Spleen (tissue), 11 donors: ENCODE results near the gene BBX. TPM values are rescaled to one million over a fixed set of nuclear protein-coding genes. Genes with fewer than 3 reads are reported as not detected.

Source experiments
- DNase-seq: peaks from one replicate; pipeline ENCODE4 v3.0.0-alpha.2; 2020
- H3K27ac ChIP-seq, 8 donors: fragments of 200-600 bp; sonication (generic) in 7 of 8; 1 replicate in 4 of 8; 2 replicates in 4 of 8; pipeline versions ENCODE4 v1.5.0 to v1.8.0; 2016 to 2021; ENCODE audit warnings: inconsistent platforms in 4 of 8, mild to moderate bottlenecking in 4 of 8, moderate library complexity in 1 of 8
- H3K27me3 ChIP-seq, 7 donors: fragments of 200-600 bp; sonication (generic) in 6 of 7; replicated peaks in 1 of 7; 1 replicate in 4 of 7; 2 replicates in 3 of 7; pipeline versions ENCODE4 v1.5.0 to v1.8.0; 2016 to 2021; ENCODE audit warnings: inconsistent platforms in 3 of 7, mild to moderate bottlenecking in 1 of 7
- H3K36me3 ChIP-seq, 6 donors: fragments of 200-600 bp; sonication (generic) in 5 of 6; 1 replicate in 4 of 6; 2 replicates in 2 of 6; pipeline versions ENCODE4 v1.5.0 to v1.8.0; 2016 to 2021; ENCODE audit warnings: inconsistent platforms in 2 of 6
- H3K4me1 ChIP-seq, 6 donors: fragments of 200-600 bp; sonication (generic) in 5 of 6; 1 replicate in 3 of 6; 2 replicates in 3 of 6; pipeline versions ENCODE4 v1.5.0 to v1.8.0; 2016 to 2021; ENCODE audit warnings: inconsistent platforms in 3 of 6
- H3K4me3 ChIP-seq, 8 donors: fragments of 200-600 bp; sonication (generic) in 7 of 8; 1 replicate in 4 of 8; 2 replicates in 4 of 8; pipeline versions ENCODE4 v1.5.0 to v1.8.0; 2016 to 2021; ENCODE audit warnings: inconsistent platforms in 4 of 8, mild to moderate bottlenecking in 4 of 8, moderate library complexity in 2 of 8
- H3K9me3 ChIP-seq, 8 donors: fragments of 200-600 bp; sonication (generic) in 7 of 8; 1 replicate in 4 of 8; 2 replicates in 4 of 8; pipeline versions ENCODE4 v1.5.0 to v1.8.0; 2016 to 2021; ENCODE audit warnings: inconsistent platforms in 4 of 8
- CTCF ChIP-seq, 11 experiments: fragments of 200-600 bp in 7 of 11; fragments of 450-650 bp in 4 of 11; sonication (generic) in 4 of 11; IDR thresholded peaks in 8 of 11; conservative IDR thresholded peaks in 3 of 11; 1 replicate in 7 of 11; 2 replicates in 4 of 11; pipeline versions ENCODE4 v1.4.0 to v1.8.0; 2016 to 2021; ENCODE audit warnings: antibody characterized with exemption in 11 of 11, inconsistent platforms in 4 of 11, mild to moderate bottlenecking in 1 of 11
- POLR2A ChIP-seq, 3 donors: fragments of 450-650 bp; IDR thresholded peaks; one replicate each; pipeline ENCODE4 v1.5.1; 2017; ENCODE audit warnings: antibody characterized with exemption in 3 of 3, mild to moderate bottlenecking in 1 of 3
- POLR2AphosphoS5 ChIP-seq, 3 donors: sonication (generic); formaldehyde crosslinking; IDR thresholded peaks; one replicate each; pipeline ENCODE4 v1.5.1; 2017; ENCODE audit warnings: antibody characterized with exemption in 3 of 3
- WGBS, 5 donors: extraction: QIAGEN DNeasy Blood & Tissue Kit in 3 of 5; methylation state at CpG; one replicate each; pipeline versions ENCODE4 v1.1.5 to v1.1.7; 2013 to 2018; 5-methylcytosine and 5-hydroxymethylcytosine counted together
- intact Hi-C: fragments of 100-400 bp; cut with DNase I; formaldehyde crosslinking; loops from one replicate; pipeline ENCODE4 v1.15.0; 2023; ENCODE audit warnings: low total_unique reads
- polyA plus RNA-seq, 3 donors: library from polyadenylated mRNA; stranded (reverse); fragments of 200-250 nt; gene quantifications; one replicate each; pipeline ENCODE4 v1.2.1, GENCODE V29; 2013
- total RNA-seq, 7 donors: library from RNA; depleted of rRNA in 3 of 7; stranded (reverse); fragments of >200 nt in 3 of 7; fragmentation: NEBNext Ultra II Directional in 4 of 7; extraction: Animal tissue kit (Norgen Biotek cat#: 25700) in 4 of 7; gene quantifications; one replicate each; pipeline versions ENCODE4 v1.1.0 to v1.2.1, GENCODE V29; 2016 to 2021
- donor health status: healthy with polysubstance abuse.
- donor health status: DM: no; HTN: no; CAD: no; lungs with moderate emphysema.
- donor health status: DM: no; HTN: no; CAD: no.
- donor health status: Bipolar disorder and iron deficiency.
- donor health status: healthy.
- donor health status: DM: no; HTN: no; CAD: no.
- donor health status: DM: yes; HTN: yes; CAD: no.

Gene BBX
- total and polyA plus RNA-seq, 10 donors: 5.1 to 98.5 (median 74.6) TPM

- WGBS, 5 donors: 88 to 94% (median 88%) methylated on average over 3 of the region's 3 CpGs
- H3K4me1 ChIP-seq: peaks cover 0 to 4% (median 0%) of the 10 kb centered on the region in 6 donors
- DNase-seq: no peak
- no peaks in the 10 kb centered on the region for H3K27me3 ChIP-seq
- TF ChIP-seq CTCF (IDR thresholded peaks at IDR 0.05 in 8 of 11, conservative IDR thresholded peaks at IDR 0.05 in 3 of 11) (peak in 4 of 11 experiments; percentile 9 to 35 (median 22)), POLR2AphosphoS5 (IDR thresholded peaks at IDR 0.05) (no peak), POLR2A (IDR thresholded peaks at IDR 0.05) (no peak)
- H3K27ac ChIP-seq: no peak overlapping the region
- H3K9me3 ChIP-seq: no peaks in the 10 kb centered on the region
- peaks cover 0 to 78% (median 12%) of the 10 kb centered on the region in 6 donors for H3K36me3 ChIP-seq
- intact Hi-C loops: no loop called here
- H3K4me3 ChIP-seq: no peak overlapping the region
These were observed 229.6 kb downstream of the BBX start for GRCh38 chr3:107752202-107752990.

- Histone ChIP-seq H3K36me3 (peaks cover 0 to 77% (median 10%) of the 10 kb centered on the region in 6 donors), H3K4me1 (peaks cover 0 to 4% (median 0%) of the 10 kb centered on the region in 6 donors), H3K9me3 (no peaks in the 10 kb centered on the region), H3K27me3 (no peaks in the 10 kb centered on the region), H3K27ac (no peak overlapping the region), H3K4me3 (no peak overlapping the region)
- intact Hi-C loops: no loop called here
- 38 to 45% (median 44%) methylated on average over 2 of the region's 2 CpGs for WGBS, 5 donors
- DNase-seq: no peak
- TF ChIP-seq POLR2A (IDR thresholded peaks at IDR 0.05): no peak
- peak in 8 of 11 experiments; percentile 12 to 54 (median 42) for TF ChIP-seq CTCF (IDR thresholded peaks at IDR 0.05 in 8 of 11, conservative IDR thresholded peaks at IDR 0.05 in 3 of 11)
- no peak for TF ChIP-seq POLR2AphosphoS5 (IDR thresholded peaks at IDR 0.05)
These were observed 230.7 kb downstream of the BBX start for GRCh38 chr3:107753494-107753893.

GRCh38 chr3:107753976-107754375 is 231.2 kb downstream of the BBX start:
- no peak for TF ChIP-seq POLR2AphosphoS5 (IDR thresholded peaks at IDR 0.05)
- TF ChIP-seq CTCF (IDR thresholded peaks at IDR 0.05 in 8 of 11, conservative IDR thresholded peaks at IDR 0.05 in 3 of 11): no peak
- TF ChIP-seq POLR2A (IDR thresholded peaks at IDR 0.05): no peak
- Histone ChIP-seq H3K9me3 (no peaks in the 10 kb centered on the region), H3K4me1 (peaks cover 0 to 4% (median 0%) of the 10 kb centered on the region in 6 donors), H3K27me3 (no peaks in the 10 kb centered on the region), H3K27ac (no peak overlapping the region), H3K36me3 (peaks cover 0 to 77% (median 8%) of the 10 kb centered on the region in 6 donors), H3K4me3 (no peak overlapping the region)
- 85 to 90% (median 86%) methylated on average over 4 of the region's 4 CpGs for WGBS, 5 donors
- DNase-seq: no peak
- intact Hi-C loops: no loop called here

- H3K27me3 ChIP-seq: no peaks in the 10 kb centered on the region
- TF ChIP-seq POLR2A (IDR thresholded peaks at IDR 0.05) (no peak), CTCF (IDR thresholded peaks at IDR 0.05 in 8 of 11, conservative IDR thresholded peaks at IDR 0.05 in 3 of 11) (no peak), POLR2AphosphoS5 (IDR thresholded peaks at IDR 0.05) (no peak)
- peaks cover 0 to 65% (median 8%) of the 10 kb centered on the region in 6 donors for H3K36me3 ChIP-seq
- 87 to 98% (median 94%) methylated on average over 2 of the region's 2 CpGs for WGBS, 5 donors
- H3K27ac ChIP-seq: no peak overlapping the region
- peaks cover 0 to 7% (median 0%) of the 10 kb centered on the region in 6 donors for H3K4me1 ChIP-seq
- DNase-seq: no peak
- H3K9me3 ChIP-seq: no peaks in the 10 kb centered on the region
- intact Hi-C loops: no loop called here
- no peak overlapping the region for H3K4me3 ChIP-seq
These were observed 233.9 kb downstream of the BBX start for GRCh38 chr3:107756649-107757048.
